Activated CD4-positive, alpha-beta T cell treated with anti-CD3 and anti-CD28 coated beads for 36 hours (primary cell): Measurements from ENCODE around the gene CD2BP2. TPM values are rescaled to one million over a fixed set of nuclear protein-coding genes. Genes with fewer than 3 reads are reported as not detected.
A peak's percentile ranks its signal among the peaks of the same experiment; 100 is the strongest.

ENCODE experiments used
- ATAC-seq: fragments of 200-7000 bp; cut with Tn5 transposase; one replicate; pipeline ENCODE4 v1.10.0; 2021; ENCODE audit warnings: mild to moderate bottlenecking, moderate library complexity
- CTCF ChIA-PET: fragments of 350-600 bp; sonication (Branson Sonifier 250); formaldehyde crosslinking; loops from one replicate; lab custom pipeline; 2021; ENCODE audit warnings: antibody characterized with exemption; lab: Charles Lee
- POLR2A ChIA-PET: fragments of 350-600 bp; sonication (Branson Sonifier 250); formaldehyde crosslinking; loops from one replicate; lab custom pipeline; 2021; ENCODE audit warnings: antibody characterized with exemption, inconsistent platforms; lab: Charles Lee
- DNase-seq: peaks from one replicate; pipeline ENCODE4 v3.0.0-alpha.2; 2020
- H3K27ac Mint-ChIP-seq: one replicate; pipeline ENCODE4 v1.8.0; 2021; ENCODE audit warnings: mixed read lengths
- H3K27me3 Mint-ChIP-seq: one replicate; pipeline ENCODE4 v1.8.0; 2021; ENCODE audit warnings: mixed read lengths
- H3K36me3 Mint-ChIP-seq: one replicate; pipeline ENCODE4 v1.8.0; 2021; ENCODE audit warnings: low read depth, mixed read lengths
- H3K4me1 Mint-ChIP-seq: one replicate; pipeline ENCODE4 v1.8.0; 2021; ENCODE audit warnings: mixed read lengths
- H3K4me3 Mint-ChIP-seq: one replicate; pipeline ENCODE4 v1.8.0; 2021; ENCODE audit warnings: mild to moderate bottlenecking, moderate library complexity, mixed read lengths
- H3K9me3 Mint-ChIP-seq: one replicate; pipeline ENCODE4 v1.8.0; 2021; ENCODE audit warnings: low read depth, mixed read lengths
- intact Hi-C, 2 experiments: fragments of 100-400 bp; cut with DNase I in 1 of 2; cut with micrococcal nuclease in 1 of 2; formaldehyde crosslinking; loops; one replicate each; pipeline versions ENCODE4 v1.14.2 to v1.15.1; 2022 to 2024; cut with DNase I, micrococcal nuclease
- total RNA-seq, 2 experiments: library from RNA; stranded (reverse); gene quantifications; one replicate each; pipeline ENCODE4 v1.2.3, GENCODE V29; 2021

Gene CD2BP2
- total RNA-seq, 2 experiments from 2014 or later, result 42.3 to 51.8 TPM

DNA sequence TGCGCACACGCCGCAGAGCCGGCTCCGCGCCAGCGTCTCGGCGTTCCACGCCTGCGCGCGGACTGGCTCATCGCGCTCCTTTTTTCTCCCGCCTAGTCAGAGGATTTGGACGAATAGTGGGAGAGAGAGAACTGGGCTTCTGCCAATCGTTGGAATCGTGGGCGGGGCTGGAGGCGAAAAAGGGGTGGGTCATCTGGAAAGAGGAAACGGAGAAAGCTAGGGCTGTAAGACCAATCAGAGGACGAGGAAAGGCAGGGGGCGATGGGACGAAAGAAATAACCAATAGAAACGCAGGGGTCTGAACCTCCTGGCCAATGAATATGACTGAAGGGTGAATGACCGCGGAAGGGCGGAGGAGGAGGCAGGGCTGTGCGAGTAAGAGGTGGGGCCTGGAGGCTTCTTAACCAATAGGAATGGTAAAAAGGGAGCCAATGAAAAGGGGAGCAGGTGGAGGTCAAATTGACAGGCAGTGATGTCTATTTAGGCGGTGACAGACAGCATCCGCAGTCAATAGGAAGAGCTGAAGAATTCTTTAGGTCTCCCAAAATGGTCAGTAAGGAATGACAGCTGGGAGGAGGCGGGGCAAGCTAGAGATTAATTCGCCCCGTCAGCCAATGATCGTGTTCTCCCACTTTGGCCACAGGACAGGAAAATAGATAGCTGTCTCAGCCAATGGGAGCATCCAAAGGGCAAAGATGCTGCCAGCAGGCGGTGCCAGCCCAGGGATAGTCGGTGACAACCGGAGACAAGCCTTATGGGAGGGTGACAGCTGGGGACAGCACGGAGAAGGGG, 15.5 kb upstream of the CD2BP2 start, which contains the start of gene TBC1D10B:
Gene TBC1D10B, minus strand, starts transcription at position 39 of the 792 bp plus-strand sequence. CDS start 311 bp downstream, outside the sequence.
- ATAC-seq, result peak; percentile 88
- peaks cover 40% of the 10 kb centered on the region for H3K4me1 Mint-ChIP-seq
- ChIA-PET POLR2A (interaction anchor here (0.6 to 1.6 kb wide), 20 partner anchors 12 to 1297 kb away, joined by 3 to 7 read pairs (median 4); partner anchors contain the start of genes CORO1A, SEPTIN1, TBX6 and ZNF688), CTCF (interaction anchor here (0.6 to 3.8 kb wide), 23 partner anchors 10 to 529 kb away, joined by 3 to 17 read pairs (median 4); partner anchors contain the start of genes CD2BP2, DCTPP1, FBRS and SEPTIN1)
- DNase-seq, result peak; percentile 99
- no peaks in the 10 kb centered on the region for H3K9me3 Mint-ChIP-seq
- peak within 1 kb of the TSS; percentile 97 for H3K27ac Mint-ChIP-seq
- intact Hi-C loops, result loop anchor here (1.0 to 10.0 kb wide), 21 partner anchors 8 to 1546 kb away; partner anchors contain the start of genes CD2BP2 (in 2 of the 2), ZNF771 (in 2 of the 2), ALDOA (in 1 of the 2) and ATXN2L (in 1 of the 2)
- peak within 1 kb of the TSS; percentile 89 for H3K4me3 Mint-ChIP-seq
- no peaks in the 10 kb centered on the region for H3K27me3 Mint-ChIP-seq
- H3K36me3 Mint-ChIP-seq, result peaks cover 26% of the 10 kb centered on the region

DNA sequence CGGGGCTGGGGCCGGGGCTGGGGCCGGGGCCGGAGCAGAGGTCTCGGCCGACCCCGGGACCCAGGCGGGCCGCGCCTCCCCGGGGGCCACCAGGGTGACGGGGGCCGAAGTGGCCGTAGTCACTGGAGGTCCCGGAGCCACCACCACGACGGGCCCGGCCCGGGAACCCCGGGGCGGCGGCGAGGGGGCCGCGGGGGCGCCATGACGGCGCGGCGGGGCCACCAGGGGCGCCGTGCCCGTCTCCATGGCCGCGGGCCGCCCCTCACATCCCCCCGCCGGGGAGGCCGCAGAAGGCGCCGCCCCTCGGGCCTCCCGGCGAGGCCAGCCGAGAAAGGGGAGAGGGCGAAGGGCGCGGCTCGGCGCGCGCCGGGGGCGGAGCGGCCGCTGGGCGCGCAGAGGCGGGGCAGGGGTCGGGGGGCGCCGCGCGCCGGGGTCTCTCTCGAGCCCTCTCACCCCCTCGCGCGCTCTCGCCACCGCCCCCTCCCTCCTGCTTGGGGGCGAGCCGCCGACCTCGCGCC, 14.9 kb upstream of the CD2BP2 start:
- intact Hi-C loops, result loop anchor here (1.0 to 10.0 kb wide), 20 partner anchors 8 to 1545 kb away; partner anchors contain the start of genes CD2BP2 (in 2 of the 2), ZNF771 (in 2 of the 2), ALDOA (in 1 of the 2) and ATXN2L (in 1 of the 2)
- Mint-ChIP-seq H3K4me1 (peaks cover 41% of the 10 kb centered on the region), H3K4me3 (peak overlapping the region; percentile 89), H3K36me3 (peaks cover 30% of the 10 kb centered on the region), H3K27me3 (no peaks in the 10 kb centered on the region), H3K9me3 (no peaks in the 10 kb centered on the region), H3K27ac (peak overlapping the region; percentile 97)
- ChIA-PET CTCF (interaction anchor here (0.6 to 3.8 kb wide), 8 partner anchors 13 to 317 kb away, joined by 3 to 17 read pairs (median 5); partner anchors contain the start of gene SEPTIN1), POLR2A (interaction anchor here (0.6 to 1.6 kb wide), 7 partner anchors 13 to 1297 kb away, joined by 3 to 5 read pairs (median 3); partner anchors contain the start of gene TBX6)
- DNase-seq (no peak), ATAC-seq (no peak)

DNA sequence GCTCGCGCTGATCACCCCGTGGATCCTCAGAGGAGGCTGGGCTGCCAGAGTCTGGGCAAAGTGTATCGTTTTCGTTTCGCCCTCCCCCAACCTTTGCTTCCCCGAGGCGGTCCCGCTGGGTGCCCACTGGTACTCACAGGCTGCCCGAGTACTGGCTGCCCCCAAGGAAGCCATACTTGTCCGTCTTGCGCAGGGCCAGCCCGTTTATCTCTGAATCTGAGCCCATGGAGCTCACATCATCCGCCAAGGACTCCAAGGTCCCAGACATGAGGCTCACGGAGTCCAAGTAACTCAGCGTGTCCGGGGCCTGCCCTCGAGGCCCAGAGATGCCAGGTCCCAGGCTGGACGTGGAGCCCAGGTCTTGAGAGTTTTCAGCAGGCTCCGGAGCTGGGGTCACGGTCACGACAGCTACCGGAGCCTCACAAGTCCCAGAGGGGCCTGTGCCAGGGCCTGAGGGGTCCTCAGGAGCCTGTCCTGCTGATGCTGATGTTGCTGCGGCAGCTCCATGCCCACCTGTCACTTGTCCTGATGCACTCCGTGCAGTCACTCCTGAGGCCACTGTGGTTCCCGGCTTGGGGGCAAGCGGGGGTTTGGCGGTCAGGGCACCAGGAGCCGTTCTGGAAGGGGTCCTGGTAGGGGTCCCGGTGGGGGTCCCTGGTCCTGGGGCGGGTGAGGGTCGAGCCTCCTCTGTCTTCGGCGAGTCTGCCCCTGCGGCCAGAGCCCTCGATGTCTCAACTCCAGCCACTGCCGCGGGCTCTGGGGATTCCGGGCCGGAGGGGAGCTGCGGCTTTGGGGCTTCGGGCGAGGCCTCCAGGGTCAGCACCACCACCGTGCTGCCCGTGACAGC, 14.2 kb upstream of the CD2BP2 start:
- intact Hi-C loops, result no loop called here
- CTCF ChIA-PET, result interaction anchor here (0.6 to 3.8 kb wide), 7 partner anchors 9 to 316 kb away, joined by 3 to 17 read pairs (median 5); partner anchors contain the start of gene SEPTIN1
- H3K9me3 Mint-ChIP-seq, result no peaks in the 10 kb centered on the region
- DNase-seq, result peak; percentile 47
- H3K27ac Mint-ChIP-seq, result peak overlapping the region; percentile 79
- ATAC-seq, result no peak
- peak overlapping the region; percentile 89 for H3K4me3 Mint-ChIP-seq
- peaks cover 30% of the 10 kb centered on the region for H3K36me3 Mint-ChIP-seq
- no peaks in the 10 kb centered on the region for H3K27me3 Mint-ChIP-seq
- peaks cover 41% of the 10 kb centered on the region for H3K4me1 Mint-ChIP-seq
- POLR2A ChIA-PET, result interaction anchor here (0.7 to 1.2 kb wide), 3 partner anchors 9 to 373 kb away, joined by 3 read pairs; partner anchors contain the start of gene INO80E

DNA sequence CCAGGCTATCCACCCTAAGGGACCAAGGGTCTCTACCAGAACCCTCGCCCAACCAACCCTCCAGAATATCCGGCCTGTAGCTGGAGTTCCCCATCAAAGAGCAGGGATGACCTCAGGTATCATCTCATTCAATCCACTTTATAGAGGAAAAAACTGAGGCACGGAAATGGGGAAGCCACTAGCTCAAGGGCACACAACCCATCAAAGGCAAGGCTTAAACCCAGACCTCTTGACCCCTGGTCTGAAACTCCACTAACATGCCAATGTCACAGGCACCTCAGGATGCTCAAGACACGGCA, 13.6 kb upstream of the CD2BP2 start:
- CTCF ChIA-PET, result interaction anchor here (0.7 to 1.5 kb wide), 5 partner anchors 9 to 220 kb away, joined by 3 to 9 read pairs (median 5); no protein-coding TSS in a partner anchor
- intact Hi-C loops, result no loop called here
- peak overlapping the region; percentile 79 for H3K27ac Mint-ChIP-seq
- H3K9me3 Mint-ChIP-seq, result no peaks in the 10 kb centered on the region
- H3K27me3 Mint-ChIP-seq, result no peaks in the 10 kb centered on the region
- peaks cover 30% of the 10 kb centered on the region for H3K36me3 Mint-ChIP-seq
- ATAC-seq (no peak), DNase-seq (no peak)
- H3K4me3 Mint-ChIP-seq, result peak overlapping the region; percentile 89
- POLR2A ChIA-PET, result interaction anchor here (0.7 to 1.2 kb wide), 2 partner anchors 9 to 230 kb away, joined by 3 read pairs; no protein-coding TSS in a partner anchor
- peaks cover 41% of the 10 kb centered on the region for H3K4me1 Mint-ChIP-seq

DNA sequence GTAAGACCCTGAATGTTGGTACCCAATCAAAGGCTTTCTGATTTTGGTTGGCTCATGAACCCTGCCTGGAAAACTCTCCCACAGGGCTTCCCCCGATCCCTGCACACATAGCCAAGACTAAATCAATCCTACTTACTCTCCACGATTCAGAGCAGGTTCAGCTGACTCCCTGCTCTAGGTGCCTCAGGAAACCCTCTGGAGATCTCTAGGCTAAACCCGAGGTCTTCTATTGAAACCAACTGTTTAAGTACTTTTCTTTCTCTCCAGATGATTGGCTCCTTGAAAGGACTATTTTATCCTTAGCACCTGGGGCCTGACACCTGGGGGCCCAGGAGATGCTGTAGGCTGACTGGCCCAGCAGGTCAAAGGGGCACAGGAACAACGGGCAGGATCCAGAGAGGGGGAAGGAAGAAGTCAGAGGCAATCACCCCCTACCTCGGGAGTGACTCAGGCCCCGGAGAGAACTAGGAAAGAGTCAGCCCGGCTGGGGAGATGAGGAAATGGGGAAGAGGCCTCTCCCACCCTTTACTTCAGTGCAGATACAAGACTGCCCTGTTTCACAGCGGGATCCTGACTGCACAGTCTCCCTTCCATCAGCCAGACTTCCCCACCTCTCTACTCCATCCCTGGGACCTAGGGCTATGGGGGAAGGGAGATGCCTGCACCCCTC, 13.1 kb upstream of the CD2BP2 start:
- DNase-seq (no peak), ATAC-seq (no peak)
- CTCF ChIA-PET, result interaction anchor here (0.7 to 1.5 kb wide), 4 partner anchors 8 to 221 kb away, joined by 3 to 9 read pairs (median 6); no protein-coding TSS in a partner anchor
- POLR2A ChIA-PET, result no interaction called here
- peak overlapping the region; percentile 79 for H3K27ac Mint-ChIP-seq
- H3K4me1 Mint-ChIP-seq, result peaks cover 41% of the 10 kb centered on the region
- H3K4me3 Mint-ChIP-seq, result peak overlapping the region; percentile 89
- intact Hi-C loops, result no loop called here
- H3K36me3 Mint-ChIP-seq, result peaks cover 32% of the 10 kb centered on the region
- no peaks in the 10 kb centered on the region for H3K27me3 Mint-ChIP-seq
- H3K9me3 Mint-ChIP-seq, result no peaks in the 10 kb centered on the region

DNA sequence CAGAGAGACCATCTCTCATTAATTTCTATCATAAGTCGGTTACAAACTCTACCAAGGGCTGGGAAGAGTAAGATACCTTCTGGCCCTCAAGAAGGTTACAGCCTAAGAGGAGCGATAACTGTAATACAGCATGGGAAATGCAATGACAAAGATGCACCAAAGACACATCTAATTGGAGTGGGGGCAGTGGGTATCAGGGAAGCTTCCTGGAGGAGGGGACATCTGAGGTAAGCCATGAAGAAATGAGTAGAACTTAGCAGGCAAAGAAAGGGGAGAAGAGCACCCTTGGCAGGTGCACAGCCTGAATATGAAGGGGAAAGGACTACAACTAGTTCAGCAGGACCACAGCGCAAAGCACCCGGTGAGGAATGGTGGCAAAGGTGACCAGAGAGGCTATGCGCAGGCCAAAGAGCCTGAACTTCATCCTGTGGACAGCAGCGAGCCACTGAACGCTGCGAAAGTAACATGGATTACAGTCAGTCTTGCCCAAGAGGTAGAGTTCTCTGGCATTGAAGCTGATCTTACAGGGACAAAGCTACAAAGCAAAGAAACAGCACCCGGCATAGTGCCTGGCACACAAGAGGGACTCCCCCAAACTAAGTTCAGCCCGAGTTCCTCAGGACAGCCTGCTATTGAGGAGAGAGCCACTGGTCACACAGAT, 12.4 kb upstream of the CD2BP2 start:
- peaks cover 40% of the 10 kb centered on the region for H3K4me1 Mint-ChIP-seq
- ChIA-PET CTCF (interaction anchor here (0.6 to 1.4 kb wide), 2 partner anchors 42 to 321 kb away, joined by 4 to 5 read pairs; no protein-coding TSS in a partner anchor), POLR2A (no interaction called here)
- intact Hi-C loops, result no loop called here
- H3K27ac Mint-ChIP-seq, result peak overlapping the region; percentile 79
- peak overlapping the region; percentile 89 for H3K4me3 Mint-ChIP-seq
- peaks cover 36% of the 10 kb centered on the region for H3K36me3 Mint-ChIP-seq
- no peaks in the 10 kb centered on the region for H3K27me3 Mint-ChIP-seq
- no peaks in the 10 kb centered on the region for H3K9me3 Mint-ChIP-seq
- ATAC-seq, result no peak
- no peak for DNase-seq

DNA sequence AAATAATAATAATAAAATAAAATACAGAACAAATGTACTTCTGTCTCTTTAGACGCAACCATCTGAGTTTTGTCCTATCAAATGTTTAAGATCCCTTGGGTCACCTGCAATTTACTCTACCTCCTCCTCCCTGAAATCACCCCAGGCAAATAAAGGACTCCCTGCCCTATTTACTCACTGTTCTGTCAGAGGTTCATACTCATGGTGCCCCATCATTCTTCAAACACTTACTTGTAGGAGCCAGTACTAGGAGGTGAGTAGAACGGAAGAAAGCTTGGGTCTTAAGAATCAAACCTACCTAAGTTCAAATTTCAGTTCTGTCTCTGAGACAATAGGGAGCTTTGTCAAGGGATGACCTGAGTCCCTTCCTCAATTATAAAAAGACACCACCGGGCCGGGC, 11.4 kb upstream of the CD2BP2 start:
- DNase-seq, result no peak
- POLR2A ChIA-PET, result no interaction called here
- CTCF ChIA-PET, result interaction anchor here (0.6 to 1.4 kb wide), 2 partner anchors 43 to 264 kb away, joined by 3 to 4 read pairs; no protein-coding TSS in a partner anchor
- Mint-ChIP-seq H3K27ac (no peak overlapping the region), H3K36me3 (peaks cover 40% of the 10 kb centered on the region), H3K9me3 (no peaks in the 10 kb centered on the region), H3K4me3 (peak overlapping the region; percentile 89), H3K4me1 (peaks cover 33% of the 10 kb centered on the region), H3K27me3 (no peaks in the 10 kb centered on the region)
- intact Hi-C loops, result no loop called here
- ATAC-seq, result no peak

DNA sequence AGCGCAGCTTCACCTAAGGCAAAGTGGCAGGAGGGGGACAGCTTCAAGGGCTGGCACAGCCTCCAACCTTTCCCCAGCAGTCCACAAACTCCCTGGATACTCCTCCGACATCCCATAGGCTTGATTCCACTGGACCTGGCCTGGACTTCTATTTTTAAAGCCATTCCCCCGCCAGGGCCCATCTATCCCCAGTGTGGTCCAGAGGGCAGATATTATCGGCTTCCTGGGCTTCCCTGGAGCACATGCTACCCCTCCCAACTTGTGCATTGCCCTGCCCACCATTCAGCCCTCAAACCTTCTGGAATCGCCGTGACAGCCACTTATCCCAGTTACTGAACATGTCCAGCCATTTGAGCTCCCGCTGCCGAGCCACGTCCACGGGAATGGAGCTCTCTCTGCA, 10.1 kb upstream of the CD2BP2 start:
- H3K27ac Mint-ChIP-seq, result no peak overlapping the region
- H3K36me3 Mint-ChIP-seq, result peaks cover 43% of the 10 kb centered on the region
- no peak overlapping the region for H3K4me3 Mint-ChIP-seq
- ChIA-PET CTCF (interaction anchor here (0.7 kb wide), 2 partner anchors 14 to 105 kb away, joined by 3 read pairs; no protein-coding TSS in a partner anchor), POLR2A (no interaction called here)
- peaks cover 28% of the 10 kb centered on the region for H3K4me1 Mint-ChIP-seq
- ATAC-seq, result no peak
- intact Hi-C loops, result no loop called here
- H3K9me3 Mint-ChIP-seq, result no peaks in the 10 kb centered on the region
- no peak for DNase-seq
- H3K27me3 Mint-ChIP-seq, result no peaks in the 10 kb centered on the region

DNA sequence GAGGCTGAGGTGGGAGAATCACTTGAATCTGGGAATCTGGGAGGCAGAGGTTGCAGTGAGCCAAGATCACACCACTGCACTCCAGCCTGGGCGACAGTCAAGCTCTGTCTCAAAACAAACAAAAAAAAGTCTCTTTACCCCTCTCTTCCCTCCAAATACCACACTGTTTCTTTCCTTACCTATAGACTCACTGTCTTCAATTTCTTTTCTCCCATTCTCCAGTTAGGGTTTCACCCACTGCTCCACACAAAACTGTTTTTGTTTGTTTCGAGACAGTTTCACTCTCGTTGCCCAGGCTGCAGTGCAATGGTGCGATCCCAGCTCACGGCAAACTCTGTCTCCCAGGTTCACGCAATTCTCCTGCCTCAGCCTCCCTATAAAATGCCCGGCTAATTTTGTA, 6.1 kb upstream of the CD2BP2 start:
- no peak overlapping the region for H3K4me3 Mint-ChIP-seq
- ChIA-PET CTCF (interaction anchor here (0.6 to 1.5 kb wide), 2 partner anchors 10 to 48 kb away, joined by 3 to 5 read pairs; no protein-coding TSS in a partner anchor), POLR2A (no interaction called here)
- H3K27me3 Mint-ChIP-seq, result no peaks in the 10 kb centered on the region
- H3K36me3 Mint-ChIP-seq, result peaks cover 22% of the 10 kb centered on the region
- H3K9me3 Mint-ChIP-seq, result no peaks in the 10 kb centered on the region
- DNase-seq (no peak), ATAC-seq (no peak)
- peaks cover 8% of the 10 kb centered on the region for H3K4me1 Mint-ChIP-seq
- intact Hi-C loops, result no loop called here
- H3K27ac Mint-ChIP-seq, result no peak overlapping the region

DNA sequence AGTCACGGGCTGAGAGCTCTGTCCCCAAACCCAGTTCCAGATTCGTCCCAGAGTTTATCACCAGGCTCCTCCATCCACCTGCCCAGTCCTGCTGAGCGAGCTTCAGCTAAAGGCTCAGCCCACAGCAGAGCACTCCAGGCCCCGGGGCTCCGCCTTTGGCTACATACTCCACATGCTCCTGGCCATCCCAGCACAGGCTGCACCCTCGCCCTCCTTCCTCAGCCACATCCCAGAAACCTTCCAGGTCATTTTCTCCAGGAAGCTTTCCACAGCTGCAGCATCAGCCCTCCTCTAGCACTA, 4.7 kb upstream of the CD2BP2 start:
- Mint-ChIP-seq H3K9me3 (no peaks in the 10 kb centered on the region), H3K4me3 (no peak overlapping the region), H3K27me3 (no peaks in the 10 kb centered on the region), H3K36me3 (peaks cover 17% of the 10 kb centered on the region), H3K4me1 (peaks cover 8% of the 10 kb centered on the region), H3K27ac (no peak overlapping the region)
- DNase-seq (no peak), ATAC-seq (no peak)
- intact Hi-C loops, result no loop called here
- ChIA-PET POLR2A (no interaction called here), CTCF (interaction anchor here (0.5 to 1.5 kb wide), 3 partner anchors 9 to 151 kb away, joined by 3 to 5 read pairs (median 3); no protein-coding TSS in a partner anchor)
